ENCODE results near the gene PSTPIP2.
A peak's percentile ranks its signal among the peaks of the same experiment; 100 is the strongest.
"Not testable (repeated sequence)": the region's sequence is repeated elsewhere in the genome, so short reads cannot be mapped to it uniquely, and the experiment has no call there.

Gene PSTPIP2

GRCh38 chr18:45974088-45974536, 97.9 kb downstream of the PSTPIP2 start:
- H3K36me3 Mint-ChIP-seq (ENCODE audit: low read depth): no peaks in the 10 kb centered on the region
- no peaks in the 10 kb centered on the region for H3K9me3 Mint-ChIP-seq
- H3K27ac Mint-ChIP-seq: no peak overlapping the region
- DNase-seq: peak; percentile 47
- TF ChIP-seq, protein P1, sequence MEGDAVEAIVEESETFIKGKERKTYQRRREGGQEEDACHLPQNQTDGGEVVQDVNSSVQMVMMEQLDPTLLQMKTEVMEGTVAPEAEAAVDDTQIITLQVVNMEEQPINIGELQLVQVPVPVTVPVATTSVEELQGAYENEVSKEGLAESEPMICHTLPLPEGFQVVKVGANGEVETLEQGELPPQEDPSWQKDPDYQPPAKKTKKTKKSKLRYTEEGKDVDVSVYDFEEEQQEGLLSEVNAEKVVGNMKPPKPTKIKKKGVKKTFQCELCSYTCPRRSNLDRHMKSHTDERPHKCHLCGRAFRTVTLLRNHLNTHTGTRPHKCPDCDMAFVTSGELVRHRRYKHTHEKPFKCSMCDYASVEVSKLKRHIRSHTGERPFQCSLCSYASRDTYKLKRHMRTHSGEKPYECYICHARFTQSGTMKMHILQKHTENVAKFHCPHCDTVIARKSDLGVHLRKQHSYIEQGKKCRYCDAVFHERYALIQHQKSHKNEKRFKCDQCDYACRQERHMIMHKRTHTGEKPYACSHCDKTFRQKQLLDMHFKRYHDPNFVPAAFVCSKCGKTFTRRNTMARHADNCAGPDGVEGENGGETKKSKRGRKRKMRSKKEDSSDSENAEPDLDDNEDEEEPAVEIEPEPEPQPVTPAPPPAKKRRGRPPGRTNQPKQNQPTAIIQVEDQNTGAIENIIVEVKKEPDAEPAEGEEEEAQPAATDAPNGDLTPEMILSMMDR (IDR thresholded peaks at IDR 0.05): peak; percentile 73
- peaks cover 14% of the 10 kb centered on the region for H3K27me3 Mint-ChIP-seq (ENCODE audit: low read depth, poor library complexity)
- H3K4me3 Mint-ChIP-seq: no peak overlapping the region
- no peaks in the 10 kb centered on the region for H3K4me1 Mint-ChIP-seq

DNA sequence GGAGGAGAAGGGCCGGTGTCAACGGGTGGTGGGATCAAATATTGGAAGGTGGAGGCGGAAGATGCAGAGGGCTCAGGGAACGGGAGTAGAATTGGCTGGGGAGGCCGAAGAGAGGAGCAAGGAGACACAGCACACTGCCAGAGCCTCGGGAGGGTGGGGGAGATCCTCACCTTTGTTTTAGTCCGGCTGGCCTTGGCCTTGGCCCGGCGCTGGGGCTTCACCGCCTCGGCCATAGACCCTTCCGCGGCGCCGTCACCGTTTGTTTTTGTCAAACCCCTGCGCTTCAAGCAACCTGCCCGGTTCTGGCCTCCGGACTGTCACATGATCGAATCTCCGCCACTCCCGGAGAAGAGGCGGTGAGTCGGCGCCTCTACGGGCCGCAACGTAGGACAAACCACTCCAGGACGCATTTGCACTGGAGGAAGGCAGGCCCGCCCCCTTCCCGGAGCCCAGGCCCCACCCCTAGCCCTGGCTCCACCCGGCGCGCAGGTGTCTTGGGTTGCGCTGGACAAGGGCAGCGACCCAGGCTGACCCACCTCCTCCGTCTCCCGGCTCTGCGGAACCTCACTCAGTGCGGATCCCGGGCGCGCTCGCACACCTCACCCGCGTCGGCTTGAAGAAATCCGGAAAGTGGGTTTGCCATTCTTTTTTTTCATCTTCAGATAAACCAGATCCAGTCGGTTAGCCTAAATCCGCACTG, 104.9 kb downstream of the PSTPIP2 start, which contains the start of gene EPG5:
TSS of gene EPG5 (minus strand) at position 323 of the 700 bp plus-strand sequence. CDS start at position 233, 90 bp downstream.
- Mint-ChIP-seq H3K9me3 (no peaks in the 10 kb centered on the region), H3K27ac (peak within 1 kb of the TSS; percentile 40)
- TF ChIP-seq, protein P1 (IDR thresholded peaks at IDR 0.05): no peak

DNA sequence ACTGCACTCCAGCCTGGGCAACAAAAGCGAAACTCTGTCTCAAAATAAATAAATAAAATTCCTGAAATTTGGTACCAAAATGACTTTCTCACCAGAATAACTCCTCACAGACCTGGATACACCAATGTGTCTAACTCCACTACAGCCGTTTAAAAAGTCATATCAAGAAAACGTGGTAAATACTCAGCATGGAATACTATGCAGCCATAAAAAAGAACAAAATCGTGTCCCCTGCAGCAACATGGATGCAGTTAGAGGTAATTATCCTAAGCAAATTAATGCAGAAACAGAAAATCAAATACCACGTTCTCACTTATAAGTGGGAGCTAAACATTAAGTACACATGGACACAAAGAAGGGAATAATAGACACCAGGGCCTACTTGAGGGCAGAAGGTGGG, 107.1 kb downstream of the PSTPIP2 start:
- not testable (repeated sequence) for H3K9me3 Mint-ChIP-seq; H3K27ac Mint-ChIP-seq; DNase-seq; H3K36me3 Mint-ChIP-seq (ENCODE audit: low read depth); H3K4me1 Mint-ChIP-seq
- Mint-ChIP-seq H3K27me3 (ENCODE audit: low read depth, poor library complexity) (peaks cover 31% of the 10 kb centered on the region), H3K4me3 (peak overlapping the region; percentile 71)

More for the DNA sequence above, 104.9 kb downstream of the PSTPIP2 start, which contains the start of gene EPG5:
- Mint-ChIP-seq H3K27me3 (ENCODE audit: low read depth, poor library complexity) (peaks cover 39% of the 10 kb centered on the region), H3K4me1 (no peaks in the 10 kb centered on the region), H3K4me3 (peak within 1 kb of the TSS; percentile 97), H3K36me3 (ENCODE audit: low read depth) (peaks cover 7% of the 10 kb centered on the region)
- DNase-seq: peak; percentile 94

DNA sequence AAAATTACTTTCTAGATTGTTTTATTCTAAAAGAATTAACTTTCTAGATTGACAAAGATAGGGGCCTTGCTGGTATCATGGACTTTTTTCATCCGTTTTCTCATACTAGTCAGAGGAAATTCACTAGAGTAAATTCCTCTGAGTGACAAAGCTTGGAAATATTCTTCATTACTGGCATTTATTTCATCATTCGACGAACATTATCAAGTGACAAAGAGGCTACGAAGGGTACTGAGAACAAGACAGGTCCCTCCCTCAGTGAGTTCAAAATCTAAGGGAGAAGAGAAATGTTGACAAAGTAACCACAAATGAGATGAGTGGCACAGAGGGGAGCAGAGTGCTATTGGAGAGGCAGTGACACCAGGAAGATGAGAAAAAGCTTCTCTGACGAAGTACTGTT, 109.2 kb downstream of the PSTPIP2 start:
- Mint-ChIP-seq H3K4me1 (no peaks in the 10 kb centered on the region), H3K9me3 (no peaks in the 10 kb centered on the region), H3K27ac (peak overlapping the region; percentile 0), H3K4me3 (no peak overlapping the region), H3K36me3 (ENCODE audit: low read depth) (peaks cover 7% of the 10 kb centered on the region), H3K27me3 (ENCODE audit: low read depth, poor library complexity) (peaks cover 12% of the 10 kb centered on the region)
- TF ChIP-seq, protein P1 (IDR thresholded peaks at IDR 0.05): no peak
- no peak for DNase-seq

- peaks cover 8% of the 10 kb centered on the region for H3K27me3 Mint-ChIP-seq (ENCODE audit: low read depth, poor library complexity)
- H3K4me1 Mint-ChIP-seq: no peaks in the 10 kb centered on the region
- no peaks in the 10 kb centered on the region for H3K9me3 Mint-ChIP-seq
- TF ChIP-seq, protein P1 (IDR thresholded peaks at IDR 0.05): no peak
- H3K27ac Mint-ChIP-seq: no peak overlapping the region
- H3K36me3 Mint-ChIP-seq (ENCODE audit: low read depth): peaks cover 7% of the 10 kb centered on the region
- no peak for DNase-seq
- no peak overlapping the region for H3K4me3 Mint-ChIP-seq
Observed at GRCh38 chr18:45962461-45962860, 109.6 kb downstream of the PSTPIP2 start.

GRCh38 chr18:45959484-45959883, 112.6 kb downstream of the PSTPIP2 start:
- not testable (repeated sequence) for DNase-seq; H3K4me1 Mint-ChIP-seq; H3K27ac Mint-ChIP-seq; H3K4me3 Mint-ChIP-seq; H3K27me3 Mint-ChIP-seq (ENCODE audit: low read depth, poor library complexity); H3K9me3 Mint-ChIP-seq
- peaks cover 11% of the 10 kb centered on the region for H3K36me3 Mint-ChIP-seq (ENCODE audit: low read depth)

DNA sequence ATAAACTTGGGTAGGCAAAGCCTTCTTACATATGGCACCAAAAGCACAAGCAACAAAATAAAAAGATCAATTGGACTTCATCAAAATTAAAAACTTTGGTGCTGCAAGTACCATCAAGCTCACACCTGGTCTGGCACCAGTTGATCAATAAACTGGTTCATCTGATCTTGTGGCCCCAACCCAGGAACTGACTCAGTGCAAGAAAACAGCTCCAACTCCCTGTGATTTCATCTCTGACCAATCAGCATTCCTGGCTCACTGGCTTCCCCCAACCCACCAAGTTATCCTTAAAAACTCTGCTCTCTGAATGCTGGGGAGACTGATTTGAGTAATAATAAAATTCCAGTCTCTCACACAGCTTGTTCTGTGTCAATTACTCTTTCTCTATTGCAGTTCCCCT, 113.3 kb downstream of the PSTPIP2 start:
- H3K4me1 Mint-ChIP-seq: no peaks in the 10 kb centered on the region
- no peak for DNase-seq
- no peaks in the 10 kb centered on the region for H3K27me3 Mint-ChIP-seq (ENCODE audit: low read depth, poor library complexity)
- TF ChIP-seq, protein P1 (IDR thresholded peaks at IDR 0.05): no peak
- H3K4me3 Mint-ChIP-seq: no peak overlapping the region
- no peak overlapping the region for H3K27ac Mint-ChIP-seq
- H3K9me3 Mint-ChIP-seq: no peaks in the 10 kb centered on the region
- H3K36me3 Mint-ChIP-seq (ENCODE audit: low read depth): peaks cover 17% of the 10 kb centered on the region
